Stomach (tissue), 9 donors: ENCODE results near the gene KDM4B. TPM values are rescaled to one million over a fixed set of nuclear protein-coding genes. Genes with fewer than 3 reads are reported as not detected.

Source experiments
- DNase-seq, 2 donors: peaks; one replicate each; pipeline versions ENCODE4 v3.0.0 to v3.0.0-alpha.2; 2013 to 2019
- H3K27ac ChIP-seq, 5 donors: fragments of 200-600 bp in 4 of 5; sonication (generic) in 4 of 5; one replicate each; pipeline ENCODE4 v1.5.1; 2013 to 2019; ENCODE audit warnings: mild to moderate bottlenecking in 1 of 5, moderate library complexity in 1 of 5
- H3K27me3 ChIP-seq, 3 donors: fragments of 200-600 bp; sonication (generic); one replicate each; pipeline ENCODE4 v1.5.1; 2017 to 2019; ENCODE audit warnings: mixed run types in 1 of 3
- H3K36me3 ChIP-seq, 4 donors: fragments of 200-600 bp; sonication (generic); 1 replicate in 3 of 4; 2 replicates in 1 of 4; pipeline ENCODE4 v1.5.1; 2016 to 2019
- H3K4me1 ChIP-seq, 4 donors: fragments of 200-600 bp; sonication (generic); one replicate each; pipeline ENCODE4 v1.5.1; 2016 to 2019
- H3K4me3 ChIP-seq, 4 donors: fragments of 200-600 bp; sonication (generic) in 3 of 4; one replicate each; pipeline ENCODE4 v1.5.1; 2016 to 2019; ENCODE audit warnings: mild to moderate bottlenecking in 1 of 4
- H3K9me3 ChIP-seq, 4 donors: fragments of 200-600 bp; sonication (generic); one replicate each; pipeline ENCODE4 v1.5.1; 2016 to 2019
- CTCF ChIP-seq, 7 experiments: fragments of 450-650 bp in 4 of 7; fragments of 200-600 bp in 3 of 7; sonication (generic) in 3 of 7; IDR thresholded peaks; one replicate each; pipeline ENCODE4 v1.5.1; 2016 to 2019; ENCODE audit warnings: antibody characterized with exemption in 7 of 7, control low read depth in 2 of 7, mild to moderate bottlenecking in 1 of 7
- EP300 ChIP-seq: sonication (generic); formaldehyde crosslinking; IDR thresholded peaks from one replicate; pipeline ENCODE4 v1.6.1; 2017; ENCODE audit warnings: antibody characterized with exemption
- POLR2A ChIP-seq, 4 donors: fragments of 450-650 bp; IDR thresholded peaks; one replicate each; pipeline ENCODE4 v1.6.1; 2016; ENCODE audit warnings: antibody characterized with exemption in 4 of 4, control low read depth in 2 of 4, mild to moderate bottlenecking in 1 of 4, moderate library complexity in 1 of 4
- POLR2AphosphoS5 ChIP-seq, 3 donors: sonication (generic); formaldehyde crosslinking; IDR thresholded peaks; one replicate each; pipeline ENCODE4 v1.6.1; 2016; ENCODE audit warnings: antibody characterized with exemption in 3 of 3
- WGBS, 5 donors: extraction: QIAGEN DNeasy Blood & Tissue Kit in 3 of 5; methylation state at CpG; one replicate each; pipeline versions ENCODE4 v1.1.5 to v1.1.7; 2013 to 2018; 5-methylcytosine and 5-hydroxymethylcytosine counted together
- intact Hi-C: fragments of 100-400 bp; cut with DNase I; formaldehyde crosslinking; loops from one replicate; pipeline ENCODE4 v1.15.1; 2023; ENCODE audit warnings: low total_unique reads
- polyA plus RNA-seq, 3 donors: library from polyadenylated mRNA; stranded (reverse); fragments of 200-250 nt; gene quantifications; one replicate each; pipeline ENCODE4 v1.2.3, GENCODE V29; 2013
- total RNA-seq, 5 donors: library from RNA; depleted of rRNA; stranded (reverse); fragments of >200 nt; gene quantifications; one replicate each; pipeline versions ENCODE4 v1.1.0 to v1.2.3, GENCODE V29; 2014 to 2016
- donor health status: healthy with polysubstance abuse.
- donor health status: Bipolar disorder and iron deficiency.
- donor health status: healthy.

The KDM4B gene
- total and polyA plus RNA-seq, 8 donors = 5.2 to 202 (median 29.4) TPM

- Histone ChIP-seq H3K9me3 (no peaks in the 10 kb centered on the region), H3K27ac (no peak overlapping the region)
- WGBS, 5 donors = 28 to 49% (median 36%) methylated on average over 9 of the region's 9 CpGs
Observed at GRCh38 chr19:5171711-5172110, 202.8 kb downstream of the KDM4B start.

GRCh38 chr19:5172859-5173630, 204.1 kb downstream of the KDM4B start:
- Histone ChIP-seq H3K4me3 (no peak overlapping the region), H3K9me3 (no peaks in the 10 kb centered on the region), H3K4me1 (no peaks in the 10 kb centered on the region), H3K27ac (no peak overlapping the region), H3K27me3 (no peaks in the 10 kb centered on the region), H3K36me3 (no peaks in the 10 kb centered on the region)
- DNase-seq = no peak
- TF ChIP-seq EP300 (no peak), POLR2AphosphoS5 (IDR thresholded peaks at IDR 0.05) (no peak), CTCF (IDR thresholded peaks at IDR 0.05) (no peak), POLR2A (IDR thresholded peaks at IDR 0.05) (no peak)
- 61 to 75% (median 66%) methylated on average over 8 of the region's 8 CpGs for WGBS, 5 donors
- intact Hi-C loops = no loop called here

More at GRCh38 chr19:5171711-5172110, 202.8 kb downstream of the KDM4B start:
- TF ChIP-seq EP300 = no peak
- intact Hi-C loops = no loop called here
- H3K36me3 ChIP-seq = no peaks in the 10 kb centered on the region
- no peaks in the 10 kb centered on the region for H3K4me1 ChIP-seq
- no peaks in the 10 kb centered on the region for H3K27me3 ChIP-seq
- no peak for DNase-seq
- H3K4me3 ChIP-seq = no peak overlapping the region

DNA sequence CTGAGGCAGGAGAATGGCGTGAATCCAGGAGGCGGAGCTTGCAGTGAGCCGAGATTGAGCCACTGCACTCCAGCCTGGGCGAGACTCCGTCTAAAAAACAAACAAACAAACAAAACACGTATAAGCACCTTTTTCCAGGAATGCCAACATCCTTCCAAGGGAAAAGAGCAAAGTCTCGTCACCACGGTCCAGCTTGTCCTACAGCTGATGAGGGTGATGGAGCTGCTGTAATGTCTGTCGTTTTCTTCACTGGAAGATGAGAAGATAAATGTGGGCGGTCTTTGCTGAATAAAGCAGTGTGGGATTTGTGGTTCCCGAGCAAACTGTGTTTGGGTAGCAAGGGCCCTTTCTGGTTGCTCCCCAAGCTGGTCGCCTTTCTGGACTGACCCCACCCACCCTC, 205.1 kb downstream of the KDM4B start:
- intact Hi-C loops = no loop called here
- Histone ChIP-seq H3K27me3 (no peaks in the 10 kb centered on the region), H3K4me1 (no peaks in the 10 kb centered on the region), H3K9me3 (no peaks in the 10 kb centered on the region), H3K27ac (no peak overlapping the region), H3K36me3 (no peaks in the 10 kb centered on the region), H3K4me3 (no peak overlapping the region)
- no peak for DNase-seq
- 68 to 77% (median 72%) methylated on average over 12 of the region's 12 CpGs for WGBS, 5 donors
- TF ChIP-seq CTCF (IDR thresholded peaks at IDR 0.05) (no peak), EP300 (no peak), POLR2A (IDR thresholded peaks at IDR 0.05) (no peak), POLR2AphosphoS5 (IDR thresholded peaks at IDR 0.05) (no peak)

- H3K9me3 ChIP-seq = no peaks in the 10 kb centered on the region
- no peak overlapping the region for H3K4me3 ChIP-seq
- DNase-seq = no peak
- TF ChIP-seq EP300 (no peak), POLR2AphosphoS5 (IDR thresholded peaks at IDR 0.05) (no peak)
- intact Hi-C loops = no loop called here
- no peak overlapping the region for H3K27ac ChIP-seq
- no peaks in the 10 kb centered on the region for H3K27me3 ChIP-seq
- WGBS, 5 donors = 71 to 77% (median 73%) methylated on average over 19 of the region's 19 CpGs
- no peaks in the 10 kb centered on the region for H3K36me3 ChIP-seq
- H3K4me1 ChIP-seq = no peaks in the 10 kb centered on the region
Observed at GRCh38 chr19:5177745-5178450, 209.0 kb downstream of the KDM4B start.

- no peaks in the 10 kb centered on the region for H3K4me1 ChIP-seq
- no peaks in the 10 kb centered on the region for H3K27me3 ChIP-seq
- no peak overlapping the region for H3K4me3 ChIP-seq
- 76 to 95% (median 90%) methylated on average over 3 of the region's 3 CpGs for WGBS, 5 donors
- no peaks in the 10 kb centered on the region for H3K9me3 ChIP-seq
- intact Hi-C loops = no loop called here
- H3K36me3 ChIP-seq = no peaks in the 10 kb centered on the region
- H3K27ac ChIP-seq = no peak overlapping the region
- TF ChIP-seq POLR2AphosphoS5 (IDR thresholded peaks at IDR 0.05) (no peak), CTCF (IDR thresholded peaks at IDR 0.05) (no peak), POLR2A (IDR thresholded peaks at IDR 0.05) (no peak), EP300 (no peak)
- no peak for DNase-seq
Observed at GRCh38 chr19:5178841-5179240, 209.9 kb downstream of the KDM4B start.
